Daoy (cell line): ENCODE results near the gene KLHL36. TPM values are rescaled to one million over a fixed set of nuclear protein-coding genes. Genes with fewer than 3 reads are reported as not detected.

Experiments used
- DNase-seq: peaks from one replicate; pipeline ENCODE4 v3.0.0-alpha.2; 2015; ENCODE audit warnings: low read depth
- total RNA-seq: library from RNA; depleted of rRNA; stranded (reverse); fragments of >200 nt; shearing (Covaris generic); gene quantifications from 2 replicates; pipeline ENCODE4 v1.2.3, GENCODE V29; 2014

Gene KLHL36
- total RNA-seq, 1 experiment from 2014 or later: 20.5 TPM

GRCh38 chr16:84643674-84644073 lies 4.6 kb upstream of the KLHL36 start:
- no peak for DNase-seq

GRCh38 chr16:84648595-84649510 lies 542 bp downstream of the KLHL36 start:
- no peak for DNase-seq

- no peak for DNase-seq
Measured at GRCh38 chr16:84649511-84649861, 1.2 kb downstream of the KLHL36 start.

GRCh38 chr16:84650062-84650991 lies 2.0 kb downstream of the KLHL36 start:
- DNase-seq: no peak

- no peak for DNase-seq
Measured at GRCh38 chr16:84652566-84652965, 4.3 kb downstream of the KLHL36 start.

GRCh38 chr16:84654238-84654637 lies 5.9 kb downstream of the KLHL36 start:
- DNase-seq: no peak

GRCh38 chr16:84654998-84655397 lies 6.7 kb downstream of the KLHL36 start:
- DNase-seq: no peak

GRCh38 chr16:84656649-84657048 lies 8.3 kb downstream of the KLHL36 start:
- no peak for DNase-seq

- DNase-seq: no peak
Measured at GRCh38 chr16:84657229-84657837, 9.0 kb downstream of the KLHL36 start.

- DNase-seq: no peak
Measured at GRCh38 chr16:84658690-84659089, 10.4 kb downstream of the KLHL36 start.

GRCh38 chr16:84659656-84660300 lies 11.5 kb downstream of the KLHL36 start:
- no peak for DNase-seq

GRCh38 chr16:84660973-84661372 lies 12.7 kb downstream of the KLHL36 start:
- no peak for DNase-seq

- no peak for DNase-seq
Measured at GRCh38 chr16:84661418-84662060, 13.2 kb downstream of the KLHL36 start.

- DNase-seq: no peak
Measured at GRCh38 chr16:84662471-84662870, 14.2 kb downstream of the KLHL36 start.

GRCh38 chr16:84663433-84664101 lies 15.3 kb downstream of the KLHL36 start:
- DNase-seq: no peak

GRCh38 chr16:84665359-84665758 lies 17.0 kb downstream of the KLHL36 start:
- no peak for DNase-seq

GRCh38 chr16:84665843-84666242 lies 17.5 kb downstream of the KLHL36 start:
- no peak for DNase-seq

GRCh38 chr16:84667600-84668309 lies 19.4 kb downstream of the KLHL36 start:
- DNase-seq: no peak

GRCh38 chr16:84670063-84670462 lies 21.8 kb downstream of the KLHL36 start:
- no peak for DNase-seq
